SK-N-SH (cell line): ENCODE measurements around the gene IKZF1. TPM values are rescaled to one million over a fixed set of nuclear protein-coding genes. Genes with fewer than 3 reads are reported as not detected.

Source experiments
- CTCF ChIA-PET: fragments of 300-600, 350-600 bp; formaldehyde crosslinking; extraction: SDS; loops from one replicate; lab custom pipeline; 2021; lab: Yijun Ruan, JAX
- POLR2A ChIA-PET: fragments of 350-600 bp; sonication (Branson Sonifier 250); formaldehyde crosslinking; extraction: SDS; loops from one replicate; lab custom pipeline; 2020; ENCODE audit warnings: antibody characterized with exemption, inconsistent platforms; lab: Yijun Ruan, JAX
- DNase-seq: peaks from one replicate; pipeline ENCODE4 v3.0.0; 2012
- H2AFZ ChIP-seq: fragments of 200-600 bp; sonication (generic); 2 replicates; pipeline ENCODE4 v1.8.1; 2016; ENCODE audit warnings: antibody characterized with exemption, mild to moderate bottlenecking, low read depth
- H3F3A ChIP-seq: fragments of 200-600 bp; sonication (generic); replicated peaks from 2 replicates; pipeline ENCODE3; 2016; ENCODE audit warnings: antibody characterized with exemption, mild to moderate bottlenecking; ENCODE audit not compliant: insufficient read depth
- H3K27ac ChIP-seq, 2 experiments: fragments of 200-500 bp in 1 of 2; fragments of 200-600 bp in 1 of 2; sonication (Bioruptor generic) in 1 of 2; sonication (generic), shearing (Covaris generic) in 1 of 2; 2 replicates each; pipeline versions ENCODE4 v1.5.1 to v1.6.1; 2014 to 2016; ENCODE audit warnings: low read depth in 2 of 2, inconsistent platforms in 1 of 2, low read length in 1 of 2, mild to moderate bottlenecking in 1 of 2, mixed read lengths in 1 of 2
- H3K27me3 ChIP-seq: fragments of 200-600 bp; sonication (generic), shearing (Covaris generic); 2 replicates; pipeline ENCODE4 v1.6.1; 2016; ENCODE audit warnings: mixed run types; ENCODE audit not compliant: insufficient read depth
- H3K36me3 ChIP-seq, 2 experiments: fragments of 200-500 bp in 1 of 2; fragments of 200-600 bp in 1 of 2; sonication (Bioruptor generic) in 1 of 2; sonication (generic) in 1 of 2; replicated peaks in 1 of 2; 2 replicates each; pipeline versions ENCODE3 to v1.5.1; 2014 to 2016; ENCODE audit warnings: low read length in 1 of 2, mild to moderate bottlenecking in 1 of 2; ENCODE audit not compliant: insufficient read depth in 2 of 2, control insufficient read depth in 1 of 2
- H3K4me1 ChIP-seq, 2 experiments: fragments of 200-500 bp in 1 of 2; fragments of 200-600 bp in 1 of 2; sonication (Bioruptor generic) in 1 of 2; sonication (generic), shearing (Covaris generic) in 1 of 2; 2 replicates each; pipeline versions ENCODE4 v1.5.1 to v1.6.1; 2014 to 2016; ENCODE audit warnings: low read depth in 1 of 2, low read length in 1 of 2, mixed run types in 1 of 2; ENCODE audit not compliant: insufficient read depth in 2 of 2, control insufficient read depth in 1 of 2
- H3K4me2 ChIP-seq: fragments of 200-600 bp; sonication (generic), shearing (Covaris generic); 2 replicates; pipeline ENCODE4 v1.6.1; 2017; ENCODE audit warnings: mixed run types
- H3K4me3 ChIP-seq, 2 experiments: fragments of 200-500 bp in 1 of 2; fragments of 200-600 bp in 1 of 2; sonication (Bioruptor generic) in 1 of 2; sonication (generic), shearing (Covaris generic) in 1 of 2; 2 replicates each; pipeline versions ENCODE4 v1.5.1 to v1.8.1; 2014 to 2016; ENCODE audit warnings: low read depth in 2 of 2, inconsistent platforms in 1 of 2, low read length in 1 of 2, mild to moderate bottlenecking in 1 of 2, mixed read lengths in 1 of 2, moderate library complexity in 1 of 2
- H3K79me2 ChIP-seq: fragments of 200-600 bp; sonication (generic); 2 replicates; pipeline ENCODE4 v1.8.1; 2017; ENCODE audit warnings: mild to moderate bottlenecking; ENCODE audit not compliant: insufficient read depth
- H3K9ac ChIP-seq: fragments of 200-600 bp; sonication (generic); 2 replicates; pipeline ENCODE4 v1.6.1; 2017; ENCODE audit warnings: mixed run types
- H3K9me2 ChIP-seq: fragments of 200-600 bp; sonication (generic); 2 replicates; pipeline ENCODE4 v1.6.1; 2017; ENCODE audit warnings: mixed run types
- H3K9me3 ChIP-seq: fragments of 200-600 bp; sonication (generic); 2 replicates; pipeline ENCODE4 v1.6.1; 2017; ENCODE audit warnings: mixed run types, mild to moderate bottlenecking, moderate library complexity
- H4K20me1 ChIP-seq: fragments of 200-600 bp; sonication (generic); 2 replicates; pipeline ENCODE4 v1.6.1; 2017; ENCODE audit warnings: mild to moderate bottlenecking, mixed run types; ENCODE audit not compliant: insufficient read depth
- CHD2 ChIP-seq: fragments of 150-350 bp; IDR thresholded peaks from 2 replicates; pipeline ENCODE4 v1.6.1; 2018; ENCODE audit warnings: low read length; ENCODE audit not compliant: partially characterized antibody
- EP300 ChIP-seq, 2 experiments: IDR thresholded peaks; 2 replicates each; pipeline versions ENCODE4 v1.4.0 to v1.6.1; 2012; ENCODE audit warnings: borderline replicate concordance in 1 of 2, low read depth in 1 of 2, low read length in 1 of 2
- EZH2phosphoT487 ChIP-seq: fragments of 200-600 bp; sonication (generic); IDR thresholded peaks from 2 replicates; pipeline ENCODE4 v1.6.1; 2017; ENCODE audit warnings: low read depth, mixed run types, mild to moderate bottlenecking, antibody characterized with exemption, moderate library complexity, borderline replicate concordance
- FOSL2 ChIP-seq: IDR thresholded peaks from 2 replicates; pipeline ENCODE4 v1.4.0; 2012; ENCODE audit warnings: low read depth, mild to moderate bottlenecking, moderate library complexity, borderline replicate concordance
- FOXJ3 ChIP-seq: sonication (generic); formaldehyde crosslinking; IDR thresholded peaks from 2 replicates; pipeline ENCODE4 v1.5.1; 2020; ENCODE audit warnings: mild to moderate bottlenecking, missing genetic modification reagents
- FOXM1 ChIP-seq: IDR thresholded peaks from 2 replicates; pipeline ENCODE4 v1.4.0; 2012; ENCODE audit warnings: low read depth, mild to moderate bottlenecking
- GABPA ChIP-seq: IDR thresholded peaks from 2 replicates; pipeline ENCODE4 v1.4.0; 2012; ENCODE audit warnings: low read depth, mild to moderate bottlenecking
- IRF3 ChIP-seq: fragments of 150-350 bp; IDR thresholded peaks from 2 replicates; pipeline ENCODE4 v1.6.1; 2016; ENCODE audit warnings: mild to moderate bottlenecking, low read depth, low read length
- MEF2A ChIP-seq: IDR thresholded peaks from 2 replicates; pipeline ENCODE4 v1.4.0; 2012; ENCODE audit warnings: low read depth, borderline replicate concordance
- NRF1 ChIP-seq: IDR thresholded peaks from 2 replicates; pipeline ENCODE4 v1.6.1; 2012; ENCODE audit warnings: low read depth, mild to moderate bottlenecking, low read length
- RCOR1 ChIP-seq: fragments of 150-350 bp; IDR thresholded peaks from 2 replicates; pipeline ENCODE4 v1.6.1; 2017; ENCODE audit warnings: antibody characterized with exemption, low read length
- REST ChIP-seq: IDR thresholded peaks from 2 replicates; pipeline ENCODE4 v1.6.1; 2012; ENCODE audit warnings: mild to moderate bottlenecking, low read depth, low read length, moderate library complexity
- SMC3 ChIP-seq: IDR thresholded peaks from 2 replicates; pipeline ENCODE4 v1.6.1; 2012; ENCODE audit warnings: low read depth, low read length, improper control_type of control experiment
- TAF1 ChIP-seq: IDR thresholded peaks from 2 replicates; pipeline ENCODE4 v1.6.1; 2012; ENCODE audit warnings: low read depth, mild to moderate bottlenecking, low read length, moderate library complexity, borderline replicate concordance
- USF1 ChIP-seq: IDR thresholded peaks from 2 replicates; pipeline ENCODE4 v1.4.0; 2012; ENCODE audit warnings: low read depth, borderline replicate concordance
- YY1 ChIP-seq: IDR thresholded peaks from 2 replicates; pipeline ENCODE4 v1.4.0; 2012; ENCODE audit warnings: low read depth, mild to moderate bottlenecking
- ZBTB33 ChIP-seq: IDR thresholded peaks from 2 replicates; pipeline ENCODE4 v1.4.0; 2012; ENCODE audit warnings: low read depth, borderline replicate concordance
- WGBS: methylation state at CpG from one replicate; pipeline ENCODE4 v1.1.6; 2017; ENCODE audit warnings: low lambda C conversion rate; 5-methylcytosine and 5-hydroxymethylcytosine counted together
- polyA plus RNA-seq, 3 experiments: library from polyadenylated mRNA; depleted of rRNA; stranded (reverse); fragments of >200 nt; gene quantifications; 2 replicates each; pipeline ENCODE4 v1.2.3, GENCODE V29; 2012

The IKZF1 gene
- polyA plus RNA-seq, 1 of the 3 experiments (the other 2 are of a cell fraction) = not detected

- TF ChIP-seq ZBTB33 (no peak), IRF3 (no peak), USF1 (no peak)
Measured at GRCh38 chr7:50274361-50274760, 30.2 kb upstream of the IKZF1 start (continued).

- no peak overlapping the region for H3K9ac ChIP-seq
- no peaks in the 10 kb centered on the region for H3K36me3 ChIP-seq
- H3K27ac ChIP-seq = no peak overlapping the region
- no peak overlapping the region for H3K4me3 ChIP-seq
- H3K4me2 ChIP-seq = no peak overlapping the region
- no peaks in the 10 kb centered on the region for H3K4me1 ChIP-seq
- TF ChIP-seq FOXM1 = no peak
- no peak for TF ChIP-seq EZH2phosphoT487
- no peak for TF ChIP-seq TAF1
- no peak for TF ChIP-seq EP300 (IDR thresholded peaks at IDR 0.05; ENCODE audit: borderline replicate concordance in 1 of 2, low read depth in 1 of 2, low read length in 1 of 2)
- CTCF ChIA-PET = no interaction called here
- 28% methylated on average over 4 of the region's 4 CpGs for WGBS
- no peaks in the 10 kb centered on the region for H3F3A ChIP-seq
- no peaks in the 10 kb centered on the region for H3K27me3 ChIP-seq
- no peaks in the 10 kb centered on the region for H4K20me1 ChIP-seq
- H3K9me2 ChIP-seq = no peaks in the 10 kb centered on the region
- POLR2A ChIA-PET = no interaction called here
- H2AFZ ChIP-seq = no peak overlapping the region
- no peaks in the 10 kb centered on the region for H3K79me2 ChIP-seq
- no peak for DNase-seq
- H3K9me3 ChIP-seq = no peaks in the 10 kb centered on the region
Measured at GRCh38 chr7:50275430-50275829, 29.1 kb upstream of the IKZF1 start.

GRCh38 chr7:50276483-50276882 is 28.0 kb upstream of the IKZF1 start:
- no peaks in the 10 kb centered on the region for H3K79me2 ChIP-seq
- 3% methylated on average over 1 of the region's 1 CpG for WGBS
- POLR2A ChIA-PET = no interaction called here
- TF ChIP-seq USF1 (no peak), EP300 (IDR thresholded peaks at IDR 0.05; ENCODE audit: borderline replicate concordance in 1 of 2, low read depth in 1 of 2, low read length in 1 of 2) (no peak), MEF2A (no peak), GABPA (no peak), CHD2 (no peak), FOSL2 (no peak), SMC3 (no peak), REST (no peak), NRF1 (no peak), RCOR1 (no peak), YY1 (no peak), FOXM1 (no peak), FOXJ3 (CRISPR knock-in tag) (no peak)

More at GRCh38 chr7:50276483-50276882, 28.0 kb upstream of the IKZF1 start:
- CTCF ChIA-PET = no interaction called here
- no peaks in the 10 kb centered on the region for H4K20me1 ChIP-seq
- H3K4me1 ChIP-seq = no peaks in the 10 kb centered on the region
- H3F3A ChIP-seq = no peaks in the 10 kb centered on the region
- no peak overlapping the region for H3K4me3 ChIP-seq
- no peaks in the 10 kb centered on the region; the same call in 1 of the 2 replicates for H3K9me3 ChIP-seq
- H3K9ac ChIP-seq = no peak overlapping the region
- H2AFZ ChIP-seq = no peak overlapping the region
- no peak for DNase-seq
- no peaks in the 10 kb centered on the region for H3K36me3 ChIP-seq
- no peaks in the 10 kb centered on the region for H3K9me2 ChIP-seq
- H3K27me3 ChIP-seq = no peaks in the 10 kb centered on the region
- H3K4me2 ChIP-seq = no peak overlapping the region
- no peak overlapping the region for H3K27ac ChIP-seq
